Glomerular visceral epithelial cell (primary cell): ENCODE data around the gene PSMD12.
"Not testable (repeated sequence)": the region's sequence is repeated elsewhere in the genome, so short reads cannot be mapped to it uniquely, and the experiment has no call there.

Experiments used
- DNase-seq: peaks from one replicate; pipeline ENCODE4 v3.0.0-alpha.2; 2016; ENCODE audit errors: extremely low spot score

The PSMD12 gene

GRCh38 chr17:67358612-67359011 lies 7.8 kb downstream of the PSMD12 start:
- DNase-seq: no peak

- DNase-seq: no peak
Observed at GRCh38 chr17:67353929-67354574, 12.3 kb downstream of the PSMD12 start.

- DNase-seq: no peak
Observed at GRCh38 chr17:67353161-67353560, 13.2 kb downstream of the PSMD12 start.

GRCh38 chr17:67349420-67349819 lies 17.0 kb downstream of the PSMD12 start:
- DNase-seq: no peak

GRCh38 chr17:67347826-67348225 lies 18.6 kb downstream of the PSMD12 start:
- DNase-seq: no peak

GRCh38 chr17:67343237-67343636 lies 23.1 kb downstream of the PSMD12 start:
- DNase-seq: no peak

GRCh38 chr17:67338353-67338752 lies 28.0 kb downstream of the PSMD12 start:
- DNase-seq: not testable (repeated sequence)

GRCh38 chr17:67336859-67337258 lies 29.5 kb downstream of the PSMD12 start:
- no peak for DNase-seq

- DNase-seq: no peak
Observed at GRCh38 chr17:67335245-67335835, 31.0 kb downstream of the PSMD12 start.

GRCh38 chr17:67332162-67332508 lies 34.2 kb downstream of the PSMD12 start:
- not testable (repeated sequence) for DNase-seq

GRCh38 chr17:67331381-67332161 lies 34.8 kb downstream of the PSMD12 start:
- not testable (repeated sequence) for DNase-seq

- DNase-seq: no peak
Observed at GRCh38 chr17:67328026-67328425, 38.4 kb downstream of the PSMD12 start.

GRCh38 chr17:67326959-67327745 lies 39.2 kb downstream of the PSMD12 start:
- DNase-seq: not testable (repeated sequence)

GRCh38 chr17:67326440-67326839 lies 39.9 kb downstream of the PSMD12 start:
- no peak for DNase-seq

- no peak for DNase-seq
Observed at GRCh38 chr17:67324330-67324729, 42.0 kb downstream of the PSMD12 start.

GRCh38 chr17:67323445-67323844 lies 42.9 kb downstream of the PSMD12 start:
- DNase-seq: no peak

GRCh38 chr17:67322042-67322787 lies 44.2 kb downstream of the PSMD12 start:
- no peak for DNase-seq

- not testable (repeated sequence) for DNase-seq
Observed at GRCh38 chr17:67321486-67321885, 44.9 kb downstream of the PSMD12 start.

- no peak for DNase-seq
Observed at GRCh38 chr17:67316781-67317180, 49.6 kb downstream of the PSMD12 start.

GRCh38 chr17:67315865-67316264 lies 50.5 kb downstream of the PSMD12 start:
- DNase-seq: no peak

- DNase-seq: no peak
Observed at GRCh38 chr17:67312265-67312664, 54.1 kb downstream of the PSMD12 start.
